Omental fat pad (tissue), 4 donors: ENCODE data around the gene DLL3. TPM values are rescaled to one million over a fixed set of nuclear protein-coding genes. Genes with fewer than 3 reads are reported as not detected.
"Not testable (repeated sequence)": the region's sequence is repeated elsewhere in the genome, so short reads cannot be mapped to it uniquely, and the experiment has no call there.

ENCODE experiments used
- ATAC-seq: fragments of 150-250 bp; one replicate; pipeline ENCODE4 v1.9.1; 2016; ENCODE audit warnings: mild to moderate bottlenecking, moderate library complexity; ENCODE audit not compliant: low FRiP score
- DNase-seq: peaks from one replicate; pipeline ENCODE4 v3.0.0-alpha.2; 2019; ENCODE audit warnings: low spot score
- total RNA-seq, 4 donors: library from RNA; depleted of rRNA; stranded (reverse); fragments of >200 nt; gene quantifications; one replicate each; pipeline ENCODE4 v1.1.0, GENCODE V29; 2016
- TF ChIP-seq, protein P1 (sequence below), 3 donors: fragments of 450-650 bp; IDR thresholded peaks; one replicate each; pipeline ENCODE4 v1.5.1; 2016 to 2017; ENCODE audit warnings: antibody characterized with exemption in 3 of 3, mild to moderate bottlenecking in 3 of 3, moderate library complexity in 2 of 3

The DLL3 gene
- total RNA-seq, 4 donors from 2014 or later: 0.24 TPM; not detected in 3

DNA sequence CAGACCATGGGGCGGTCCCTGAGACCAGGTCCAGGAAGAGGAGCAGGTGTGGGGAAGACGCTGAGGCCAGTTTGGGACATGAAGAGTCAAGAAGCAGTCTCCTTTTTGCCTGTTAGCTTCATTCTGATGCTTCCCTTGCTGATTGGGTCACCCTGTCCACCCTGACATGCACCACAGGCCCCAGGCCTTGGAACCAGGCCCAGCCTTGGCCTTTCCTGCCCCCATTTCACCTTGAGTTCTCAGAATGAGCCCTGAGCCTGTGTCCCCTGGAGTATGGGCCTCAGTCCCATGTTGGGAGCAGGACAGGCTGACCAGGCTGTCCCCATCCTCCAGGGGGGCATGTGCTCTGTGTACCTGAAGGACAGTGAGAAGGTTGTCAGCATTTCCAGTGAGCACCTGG is 23.0 kb upstream of the DLL3 start:
- no peak for DNase-seq
- TF ChIP-seq, protein P1, sequence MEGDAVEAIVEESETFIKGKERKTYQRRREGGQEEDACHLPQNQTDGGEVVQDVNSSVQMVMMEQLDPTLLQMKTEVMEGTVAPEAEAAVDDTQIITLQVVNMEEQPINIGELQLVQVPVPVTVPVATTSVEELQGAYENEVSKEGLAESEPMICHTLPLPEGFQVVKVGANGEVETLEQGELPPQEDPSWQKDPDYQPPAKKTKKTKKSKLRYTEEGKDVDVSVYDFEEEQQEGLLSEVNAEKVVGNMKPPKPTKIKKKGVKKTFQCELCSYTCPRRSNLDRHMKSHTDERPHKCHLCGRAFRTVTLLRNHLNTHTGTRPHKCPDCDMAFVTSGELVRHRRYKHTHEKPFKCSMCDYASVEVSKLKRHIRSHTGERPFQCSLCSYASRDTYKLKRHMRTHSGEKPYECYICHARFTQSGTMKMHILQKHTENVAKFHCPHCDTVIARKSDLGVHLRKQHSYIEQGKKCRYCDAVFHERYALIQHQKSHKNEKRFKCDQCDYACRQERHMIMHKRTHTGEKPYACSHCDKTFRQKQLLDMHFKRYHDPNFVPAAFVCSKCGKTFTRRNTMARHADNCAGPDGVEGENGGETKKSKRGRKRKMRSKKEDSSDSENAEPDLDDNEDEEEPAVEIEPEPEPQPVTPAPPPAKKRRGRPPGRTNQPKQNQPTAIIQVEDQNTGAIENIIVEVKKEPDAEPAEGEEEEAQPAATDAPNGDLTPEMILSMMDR (IDR thresholded peaks at IDR 0.05): no peak
- no peak for ATAC-seq

DNA sequence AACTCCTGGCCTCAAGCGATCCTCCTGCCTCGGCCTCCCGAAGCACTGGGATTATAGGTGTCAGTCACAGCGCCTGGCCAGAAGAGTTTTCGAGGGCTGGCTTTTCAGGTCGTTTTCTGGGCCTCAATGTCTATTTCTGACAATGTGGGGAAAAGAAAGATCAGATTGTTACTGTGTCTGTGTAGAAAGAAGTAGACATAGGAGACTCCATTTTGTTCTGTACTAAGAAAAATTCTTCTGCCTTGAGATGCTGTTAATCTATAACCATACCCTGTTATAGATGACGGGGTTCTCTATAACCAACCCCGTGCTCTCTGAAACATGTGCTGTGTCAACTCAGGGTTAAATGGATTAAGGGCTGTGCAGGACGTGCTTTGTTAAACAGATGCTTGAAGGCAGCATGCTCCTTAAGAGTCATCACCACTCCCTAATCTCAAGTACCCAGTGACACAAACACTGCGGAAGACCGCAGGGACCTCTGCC is 19.4 kb upstream of the DLL3 start:
- not testable (repeated sequence) for ATAC-seq, DNase-seq

DNA sequence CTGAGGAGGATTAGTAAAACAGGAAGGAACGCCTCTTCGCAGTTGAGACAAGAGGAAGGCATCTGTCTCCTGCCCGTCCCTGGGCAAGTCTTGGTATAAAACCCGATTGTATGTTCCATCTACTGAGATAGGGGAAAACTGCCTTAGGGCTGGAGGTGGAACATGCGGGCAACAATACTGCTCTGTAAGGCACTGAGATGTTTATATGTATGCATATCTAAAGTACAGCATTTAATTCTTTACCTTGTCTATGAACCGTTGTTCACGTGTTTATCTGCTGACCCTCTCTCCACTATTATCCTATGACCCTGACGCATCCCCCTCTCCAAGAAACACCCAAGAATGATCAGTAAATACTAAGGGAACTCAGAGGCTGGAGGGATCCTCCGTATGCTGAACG is 18.8 kb upstream of the DLL3 start:
- no peak for DNase-seq
- TF ChIP-seq, protein P1 (IDR thresholded peaks at IDR 0.05): no peak

DNA sequence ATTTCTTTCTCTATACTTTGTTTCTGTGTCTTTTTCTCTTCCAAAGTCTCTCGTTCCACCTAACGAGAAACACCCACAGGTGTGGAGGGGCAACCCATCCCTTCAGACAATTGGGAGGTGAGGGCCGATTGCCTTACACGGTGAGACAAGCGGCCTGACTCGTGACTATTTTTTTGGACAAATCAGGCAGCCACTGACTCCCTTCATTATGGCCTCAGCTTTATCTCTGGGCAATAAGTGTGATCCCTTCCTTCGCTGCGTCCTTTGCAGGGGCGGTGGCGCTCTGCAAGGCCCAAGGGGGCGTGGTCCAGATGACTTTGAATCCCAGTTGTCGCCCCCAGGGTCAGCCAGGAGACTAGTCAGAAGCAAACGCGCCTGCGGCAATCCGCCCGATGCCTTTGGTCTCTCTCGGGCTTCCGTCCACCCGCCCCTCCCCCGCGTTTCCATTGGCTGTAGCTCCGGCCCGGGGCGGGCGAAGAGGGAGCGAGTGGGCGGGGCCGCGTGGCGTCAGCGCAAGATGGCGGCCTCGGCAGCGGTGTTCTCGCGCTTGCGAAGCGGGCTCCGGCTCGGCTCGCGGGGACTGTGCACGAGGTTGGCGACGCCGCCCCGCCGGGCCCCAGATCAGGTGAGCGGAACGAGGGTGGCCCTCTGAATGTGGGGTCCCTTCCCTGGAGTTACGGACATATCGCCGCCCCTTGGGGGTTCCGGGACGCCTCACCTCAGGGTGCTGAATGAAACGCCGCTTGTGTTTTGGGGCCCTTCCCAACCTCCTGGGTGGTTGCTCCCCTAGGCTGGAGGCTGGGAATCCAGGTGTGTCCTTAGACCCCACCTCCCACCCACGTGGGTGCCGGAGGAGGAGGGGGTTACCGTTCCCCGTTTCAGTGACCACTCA is 18.2 kb upstream of the DLL3 start, which contains the start of gene TIMM50:
Gene TIMM50, plus strand, starts transcription at position 502 of the 892 bp plus-strand sequence. Its CDS starts 16 bp downstream, at position 518.
- DNase-seq: peak; percentile 95
- TF ChIP-seq, protein P1 (IDR thresholded peaks at IDR 0.05): no peak
- ATAC-seq: peak; percentile 97

More for the DNA sequence above, 18.8 kb upstream of the DLL3 start:
- no peak for ATAC-seq

DNA sequence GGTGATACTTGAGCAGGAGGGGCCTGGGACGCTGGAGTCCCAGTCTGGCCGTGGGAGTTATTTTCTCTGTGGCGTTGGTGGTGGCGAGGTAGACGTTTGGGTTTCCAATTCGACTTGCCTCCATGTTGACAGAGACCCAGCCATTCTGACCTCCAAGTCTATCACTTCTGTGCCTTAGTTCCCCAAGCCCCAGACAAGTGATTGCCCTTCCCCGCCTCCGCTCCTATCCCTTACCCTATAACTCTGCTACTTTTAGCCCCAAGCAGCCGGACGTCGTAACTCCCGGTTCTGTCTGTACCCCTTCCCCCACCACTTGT is 17.6 kb upstream of the DLL3 start:
- TF ChIP-seq, protein P1 (IDR thresholded peaks at IDR 0.05): no peak
- ATAC-seq (no peak), DNase-seq (no peak)

DNA sequence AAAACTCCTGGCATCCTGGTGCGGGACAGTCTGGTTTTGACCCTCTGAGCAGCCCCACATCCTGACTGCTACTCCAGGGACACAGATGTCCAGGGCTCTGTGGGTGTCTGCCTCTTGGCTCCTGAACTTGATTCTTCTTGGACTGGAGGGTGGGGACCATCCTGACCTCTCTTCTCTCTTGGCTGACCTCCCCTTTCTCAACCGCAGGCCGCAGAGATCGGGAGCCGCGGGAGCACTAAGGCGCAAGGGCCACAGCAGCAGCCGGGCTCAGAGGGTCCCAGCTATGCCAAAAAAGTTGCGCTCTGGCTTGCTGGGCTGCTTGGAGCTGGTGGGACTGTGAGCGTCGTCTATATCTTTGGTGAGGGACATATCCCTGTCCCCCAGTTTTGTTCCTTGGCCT is 17.1 kb upstream of the DLL3 start:
- DNase-seq (no peak), ATAC-seq (no peak)
- TF ChIP-seq, protein P1 (IDR thresholded peaks at IDR 0.05): no peak

DNA sequence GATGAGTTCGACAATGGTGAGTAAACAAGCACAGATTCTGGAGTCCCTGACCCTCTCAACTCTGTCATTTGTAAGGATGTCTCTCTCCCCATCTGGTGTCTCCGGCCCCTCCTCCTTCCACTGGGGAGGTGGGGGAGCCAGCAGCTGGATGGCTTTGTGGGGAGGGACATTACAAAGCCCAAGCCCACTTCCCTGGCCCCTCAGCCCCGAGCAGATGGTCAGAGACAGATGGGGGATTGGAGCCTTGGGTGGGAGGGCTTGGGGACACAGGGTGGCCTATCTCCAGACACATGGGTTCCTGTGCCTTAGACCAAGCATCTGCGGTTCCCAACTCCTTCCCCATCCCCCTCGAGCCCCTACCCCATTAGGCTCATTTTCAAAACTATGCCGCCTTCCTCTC is 15.6 kb upstream of the DLL3 start:
- ATAC-seq: no peak
- TF ChIP-seq, protein P1 (IDR thresholded peaks at IDR 0.05): no peak
- no peak for DNase-seq
